Measurements from ENCODE around the gene POLDIP2. TPM values are rescaled to one million over a fixed set of nuclear protein-coding genes. Genes with fewer than 3 reads are reported as not detected.

POLDIP2 gene
- polyA plus RNA-seq, 1 of the 3 experiments (the other 2 are of a cell fraction), result 98.1 TPM

- WGBS (ENCODE audit: low lambda C conversion rate), result 80% methylated on average over 3 of the region's 3 CpGs
- Histone ChIP-seq H2AFZ (ENCODE audit: low read depth) (no peak overlapping the region), H3K9me3 (no peaks in the 10 kb centered on the region), H3K79me2 (ENCODE audit: insufficient read depth) (no peaks in the 10 kb centered on the region), H3K4me3 (ENCODE audit: low read depth in 2 of 2, low read length in 1 of 2) (no peak overlapping the region), H3K9ac (no peak overlapping the region), H3F3A (replicated peaks; ENCODE audit: insufficient read depth) (peaks cover 13% of the 10 kb centered on the region), H3K27ac (ENCODE audit: low read depth in 2 of 2, low read length in 1 of 2) (no peak overlapping the region), H3K4me2 (no peak overlapping the region), H4K20me1 (ENCODE audit: insufficient read depth) (no peaks in the 10 kb centered on the region), H3K36me3 (replicated peaks in 1 of 2; ENCODE audit: control insufficient read depth in 1 of 2, insufficient read depth in 2 of 2, low read length in 1 of 2) (peaks cover 6 to 32% of the 10 kb centered on the region in 2 experiments), H3K4me1 (ENCODE audit: control insufficient read depth in 1 of 2, insufficient read depth in 2 of 2, low read depth in 1 of 2, low read length in 1 of 2) (peaks cover under 1 to 8% of the 10 kb centered on the region in 2 experiments; a peak in 3 of 4 replicates), H3K9me2 (no peaks in the 10 kb centered on the region), H3K27me3 (ENCODE audit: insufficient read depth) (no peaks in the 10 kb centered on the region)
- no peak for DNase-seq
- POLR2A ChIA-PET, result no interaction called here
- CTCF ChIA-PET, result no interaction called here
- TF ChIP-seq TCF12 (IDR thresholded peaks at IDR 0.05), result no peak
- TF ChIP-seq GABPA (IDR thresholded peaks at IDR 0.05; ENCODE audit: low read depth), result no peak
- TF ChIP-seq MXI1 (IDR thresholded peaks at IDR 0.05; ENCODE audit: low read depth, low read length), result no peak
- TF ChIP-seq EP300 (IDR thresholded peaks at IDR 0.05; ENCODE audit: borderline replicate concordance in 1 of 2, low read depth in 1 of 2, low read length in 1 of 2), result no peak
- TF ChIP-seq EZH2phosphoT487 (IDR thresholded peaks at IDR 0.05; ENCODE audit: borderline replicate concordance, low read depth), result no peak
- TF ChIP-seq USF2 (IDR thresholded peaks at IDR 0.05; ENCODE audit: borderline replicate concordance, low read depth, low read length), result no peak
- no peak for TF ChIP-seq IRF3 (IDR thresholded peaks at IDR 0.05; ENCODE audit: low read depth, low read length)
- no peak for TF ChIP-seq SMC3 (IDR thresholded peaks at IDR 0.05; ENCODE audit: low read depth, low read length)
- TF ChIP-seq FOXM1 (IDR thresholded peaks at IDR 0.05; ENCODE audit: low read depth), result no peak
- no peak for TF ChIP-seq REST (IDR thresholded peaks at IDR 0.05; ENCODE audit: low read depth, low read length)
- no peak for TF ChIP-seq YY1 (IDR thresholded peaks at IDR 0.05; ENCODE audit: low read depth)
- no peak for TF ChIP-seq RAD21 (IDR thresholded peaks at IDR 0.05; ENCODE audit: low read length)
- TF ChIP-seq POLR2AphosphoS5 (IDR thresholded peaks at IDR 0.05; ENCODE audit: low read depth, low read length), result no peak
- no peak for TF ChIP-seq MEF2A (IDR thresholded peaks at IDR 0.05; ENCODE audit: borderline replicate concordance, low read depth)
- TF ChIP-seq ELF1 (IDR thresholded peaks at IDR 0.05), result no peak
- TF ChIP-seq CHD2 (IDR thresholded peaks at IDR 0.05; ENCODE audit: low read length, partially characterized antibody), result no peak
Measured at GRCh38 chr17:28365487-28365886, 8.2 kb upstream of the POLDIP2 start.

Data from SK-N-SH (cell line).